ENCODE measurements around the gene HNRNPA0.

- TF ChIP-seq POLR2AphosphoS5 (IDR thresholded peaks at IDR 0.05): no peak
- no peak for TF ChIP-seq CTCF (IDR thresholded peaks at IDR 0.05)
- no peak for TF ChIP-seq EP300 (IDR thresholded peaks at IDR 0.05)
- no peak for TF ChIP-seq POLR2A (IDR thresholded peaks at IDR 0.05)
Measured at GRCh38 chr5:137718611-137719010, 35.6 kb downstream of the HNRNPA0 start.
